ENCODE results near the gene TSPO2.

DNA sequence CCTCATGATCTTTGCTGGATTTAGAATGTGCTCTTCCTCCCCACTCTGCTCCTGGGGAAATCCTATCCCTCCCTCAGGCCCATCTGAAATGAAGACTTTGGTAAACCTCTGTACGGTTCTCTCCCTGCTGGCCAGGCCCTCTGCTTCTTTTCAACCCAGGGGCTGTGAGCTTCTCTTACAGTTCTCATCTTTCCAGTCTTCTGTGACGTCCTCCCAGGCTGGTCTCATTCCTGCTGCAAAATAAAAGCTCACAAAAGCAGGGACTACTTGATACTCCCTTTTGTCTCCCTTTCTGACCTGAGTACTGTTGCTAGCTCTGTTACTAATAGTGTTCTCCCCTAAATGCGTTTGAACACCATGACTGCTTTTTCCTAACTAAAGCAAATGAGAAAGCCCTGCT lies 49.5 kb upstream of the TSPO2 start:
- TF ChIP-seq, protein P1, sequence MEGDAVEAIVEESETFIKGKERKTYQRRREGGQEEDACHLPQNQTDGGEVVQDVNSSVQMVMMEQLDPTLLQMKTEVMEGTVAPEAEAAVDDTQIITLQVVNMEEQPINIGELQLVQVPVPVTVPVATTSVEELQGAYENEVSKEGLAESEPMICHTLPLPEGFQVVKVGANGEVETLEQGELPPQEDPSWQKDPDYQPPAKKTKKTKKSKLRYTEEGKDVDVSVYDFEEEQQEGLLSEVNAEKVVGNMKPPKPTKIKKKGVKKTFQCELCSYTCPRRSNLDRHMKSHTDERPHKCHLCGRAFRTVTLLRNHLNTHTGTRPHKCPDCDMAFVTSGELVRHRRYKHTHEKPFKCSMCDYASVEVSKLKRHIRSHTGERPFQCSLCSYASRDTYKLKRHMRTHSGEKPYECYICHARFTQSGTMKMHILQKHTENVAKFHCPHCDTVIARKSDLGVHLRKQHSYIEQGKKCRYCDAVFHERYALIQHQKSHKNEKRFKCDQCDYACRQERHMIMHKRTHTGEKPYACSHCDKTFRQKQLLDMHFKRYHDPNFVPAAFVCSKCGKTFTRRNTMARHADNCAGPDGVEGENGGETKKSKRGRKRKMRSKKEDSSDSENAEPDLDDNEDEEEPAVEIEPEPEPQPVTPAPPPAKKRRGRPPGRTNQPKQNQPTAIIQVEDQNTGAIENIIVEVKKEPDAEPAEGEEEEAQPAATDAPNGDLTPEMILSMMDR (IDR thresholded peaks at IDR 0.05), result no peak
- no peak for TF ChIP-seq POLR2A (IDR thresholded peaks at IDR 0.05)
- no peak for TF ChIP-seq POLR2AphosphoS5 (IDR thresholded peaks at IDR 0.05)

Measured in prostate gland (tissue), 2 donors.